ENCODE measurements around the gene BCAS1.

- no peak for TF ChIP-seq POLR2A (IDR thresholded peaks at IDR 0.05)
- no peak for TF ChIP-seq CTCF (IDR thresholded peaks at IDR 0.05)
These were observed 100.2 kb downstream of the BCAS1 start for GRCh38 chr20:53970232-53970631.
